HepG2 (cell line): ENCODE data around the gene SETD1A. TPM values are rescaled to one million over a fixed set of nuclear protein-coding genes. Genes with fewer than 3 reads are reported as not detected.
A peak's percentile ranks its signal among the peaks of the same experiment; 100 is the strongest.

Source experiments
- ARID2 ChIP-seq: sonication (generic); formaldehyde crosslinking; IDR thresholded peaks from 2 replicates; pipeline ENCODE4 v1.8.1; 2022; ENCODE audit warnings: mild to moderate bottlenecking, missing genetic modification reagents, borderline replicate concordance
- BCL6 ChIP-seq: IDR thresholded peaks from 2 replicates; pipeline ENCODE4 v1.6.1; 2016; ENCODE audit warnings: missing genetic modification reagents, missing compliant biosample characterization
- CENPT ChIP-seq: sonication (generic); formaldehyde crosslinking; IDR thresholded peaks from 2 replicates; pipeline ENCODE4 v1.8.0; 2022; ENCODE audit warnings: low read depth, mild to moderate bottlenecking, moderate library complexity, missing genetic modification reagents
- DNMT3B ChIP-seq: conservative IDR thresholded peaks from 2 replicates; pipeline ENCODE4 v1.6.1; 2016; ENCODE audit warnings: missing biosample characterization, control low read depth
- DPF2 ChIP-seq: sonication (generic); formaldehyde crosslinking; IDR thresholded peaks from 2 replicates; pipeline ENCODE4 v1.4.0; 2020; ENCODE audit warnings: mild to moderate bottlenecking, low read depth, missing genetic modification reagents, borderline replicate concordance
- EHMT2 ChIP-seq: fragments of 200-600 bp; sonication (generic); IDR thresholded peaks from 2 replicates; pipeline ENCODE4 v1.7.0; 2017; ENCODE audit warnings: antibody characterized with exemption, low read depth, low read length, borderline replicate concordance
- GABPB1 ChIP-seq: IDR thresholded peaks from 2 replicates; pipeline ENCODE4 v1.6.1; 2016; ENCODE audit warnings: mild to moderate bottlenecking, missing genetic modification reagents, moderate library complexity, missing compliant biosample characterization
- THRA ChIP-seq: sonication (generic); formaldehyde crosslinking; IDR thresholded peaks from 2 replicates; pipeline ENCODE4 v1.4.0; 2020; ENCODE audit warnings: missing genetic modification reagents, borderline replicate concordance
- ZBTB3 ChIP-seq: sonication (generic); formaldehyde crosslinking; IDR thresholded peaks from 2 replicates; pipeline ENCODE4 v1.4.0; 2020; ENCODE audit warnings: low read depth, mild to moderate bottlenecking, moderate library complexity, missing genetic modification reagents, borderline replicate concordance
- ZFP37 ChIP-seq: sonication (generic); formaldehyde crosslinking; IDR thresholded peaks from 2 replicates; pipeline ENCODE4 v1.4.0; 2020; ENCODE audit warnings: missing genetic modification reagents, borderline replicate concordance
- ZMYM3 ChIP-seq: sonication (generic); formaldehyde crosslinking; IDR thresholded peaks from 2 replicates; pipeline ENCODE4 v1.5.1; 2020; ENCODE audit warnings: mild to moderate bottlenecking, missing genetic modification reagents
- ZNF326 ChIP-seq: sonication (generic); formaldehyde crosslinking; IDR thresholded peaks from 2 replicates; pipeline ENCODE4 v1.4.0; 2020; ENCODE audit warnings: missing genetic modification reagents, borderline replicate concordance
- ZNF331 ChIP-seq: sonication (generic); formaldehyde crosslinking; IDR thresholded peaks from 2 replicates; pipeline ENCODE4 v1.4.0; 2020; ENCODE audit warnings: missing genetic modification reagents
- ZNF546 ChIP-seq: sonication (generic); formaldehyde crosslinking; conservative IDR thresholded peaks from 2 replicates; pipeline ENCODE4 v1.8.1; 2023; ENCODE audit warnings: mild to moderate bottlenecking, missing genetic modification reagents
- ZNF589 ChIP-seq: sonication (generic); formaldehyde crosslinking; conservative IDR thresholded peaks from 2 replicates; pipeline ENCODE4 v1.8.0; 2022; ENCODE audit warnings: mild to moderate bottlenecking, moderate library complexity, missing genetic modification reagents
- ZNF781 ChIP-seq: sonication (generic); formaldehyde crosslinking; IDR thresholded peaks from 2 replicates; pipeline ENCODE4 v1.5.1; 2020; ENCODE audit warnings: borderline replicate concordance, mild to moderate bottlenecking, missing genetic modification reagents; ENCODE audit errors: not compliant biosample characterization
- polyA plus RNA-seq, 8 experiments: library from polyadenylated mRNA; depleted of rRNA in 3 of 8; stranded (reverse) in 7 of 8; unstranded in 1 of 8; fragments of >200 nt; fragmentation: Illumina TruSeq in 4 of 8; extraction: Trizol in 4 of 8; gene quantifications; 2 replicates each; pipeline versions ENCODE4 v1.2.1 to v1.2.3, GENCODE V29; 2011 to 2016; ENCODE audit warnings: low read depth in 4 of 8, missing spikeins in 1 of 8, mixed read lengths in 1 of 8; ENCODE audit not compliant: insufficient read depth in 1 of 8
- total RNA-seq, 5 experiments: library from RNA; depleted of rRNA; stranded (reverse); fragments of >200 nt; fragmentation: Illumina TruSeq; extraction: Trizol; gene quantifications; 2 replicates each; pipeline ENCODE4 v1.2.3, GENCODE V29; 2016; ENCODE audit warnings: low read depth in 1 of 5
- TF ChIP-seq, protein P1 (sequence below): sonication (generic); formaldehyde crosslinking; IDR thresholded peaks from 2 replicates; pipeline ENCODE4 v1.8.0; 2022; ENCODE audit warnings: low read depth, missing genetic modification reagents
- TF ChIP-seq, protein P2 (sequence below): sonication (generic); formaldehyde crosslinking; IDR thresholded peaks from 2 replicates; pipeline ENCODE4 v1.4.0; 2020; ENCODE audit warnings: missing genetic modification reagents
- TF ChIP-seq, protein P3 (sequence below): sonication (generic); formaldehyde crosslinking; IDR thresholded peaks from 2 replicates; pipeline ENCODE4 v1.8.0; 2022; ENCODE audit warnings: mild to moderate bottlenecking, missing genetic modification reagents, borderline replicate concordance

Gene SETD1A
- total and polyA plus RNA-seq, 2 of the 13 experiments (the other 11 are each of a cell fraction or from before 2014, with no cell fraction given) = 3.8 to 5.6 TPM

GRCh38 chr16:31033709-31034492 lies 76.3 kb downstream of the SETD1A start (continued):
- TF ChIP-seq, protein P1, sequence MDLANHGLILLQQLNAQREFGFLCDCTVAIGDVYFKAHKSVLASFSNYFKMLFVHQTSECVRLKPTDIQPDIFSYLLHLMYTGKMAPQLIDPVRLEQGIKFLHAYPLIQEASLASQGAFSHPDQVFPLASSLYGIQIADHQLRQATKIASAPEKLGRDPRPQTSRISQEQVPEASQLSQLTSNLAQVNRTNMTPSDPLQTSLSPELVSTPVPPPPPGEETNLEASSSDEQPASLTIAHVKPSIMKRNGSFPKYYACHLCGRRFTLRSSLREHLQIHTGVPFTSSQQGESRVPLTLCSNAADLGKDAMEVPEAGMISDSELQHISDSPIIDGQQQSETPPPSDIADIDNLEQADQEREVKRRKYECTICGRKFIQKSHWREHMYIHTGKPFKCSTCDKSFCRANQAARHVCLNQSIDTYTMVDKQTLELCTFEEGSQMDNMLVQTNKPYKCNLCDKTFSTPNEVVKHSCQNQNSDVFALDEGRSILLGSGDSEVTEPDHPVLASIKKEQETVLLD = no peak
- TF ChIP-seq ZNF589 (peak; percentile 21), ZBTB3 (CRISPR knock-in tag) (no peak), DNMT3B (CRISPR knock-in tag) (no peak), THRA (CRISPR knock-in tag) (no peak), ZNF546 (CRISPR knock-in tag) (no peak), ZFP37 (CRISPR knock-in tag) (peak; percentile 86), CENPT (CRISPR knock-in tag) (no peak), ZNF326 (CRISPR knock-in tag) (no peak; the same call in 1 of the 2 replicates), ZNF331 (CRISPR knock-in tag) (peak; percentile 49; the same call in 1 of the 2 replicates), DPF2 (no peak), EHMT2 (no peak), ZMYM3 (CRISPR knock-in tag) (no peak), BCL6 (CRISPR knock-in tag) (no peak), GABPB1 (CRISPR knock-in tag) (peak; percentile 82), ARID2 (CRISPR knock-in tag) (no peak), ZNF781 (CRISPR knock-in tag) (peak; percentile 69)
- TF ChIP-seq, protein P2, sequence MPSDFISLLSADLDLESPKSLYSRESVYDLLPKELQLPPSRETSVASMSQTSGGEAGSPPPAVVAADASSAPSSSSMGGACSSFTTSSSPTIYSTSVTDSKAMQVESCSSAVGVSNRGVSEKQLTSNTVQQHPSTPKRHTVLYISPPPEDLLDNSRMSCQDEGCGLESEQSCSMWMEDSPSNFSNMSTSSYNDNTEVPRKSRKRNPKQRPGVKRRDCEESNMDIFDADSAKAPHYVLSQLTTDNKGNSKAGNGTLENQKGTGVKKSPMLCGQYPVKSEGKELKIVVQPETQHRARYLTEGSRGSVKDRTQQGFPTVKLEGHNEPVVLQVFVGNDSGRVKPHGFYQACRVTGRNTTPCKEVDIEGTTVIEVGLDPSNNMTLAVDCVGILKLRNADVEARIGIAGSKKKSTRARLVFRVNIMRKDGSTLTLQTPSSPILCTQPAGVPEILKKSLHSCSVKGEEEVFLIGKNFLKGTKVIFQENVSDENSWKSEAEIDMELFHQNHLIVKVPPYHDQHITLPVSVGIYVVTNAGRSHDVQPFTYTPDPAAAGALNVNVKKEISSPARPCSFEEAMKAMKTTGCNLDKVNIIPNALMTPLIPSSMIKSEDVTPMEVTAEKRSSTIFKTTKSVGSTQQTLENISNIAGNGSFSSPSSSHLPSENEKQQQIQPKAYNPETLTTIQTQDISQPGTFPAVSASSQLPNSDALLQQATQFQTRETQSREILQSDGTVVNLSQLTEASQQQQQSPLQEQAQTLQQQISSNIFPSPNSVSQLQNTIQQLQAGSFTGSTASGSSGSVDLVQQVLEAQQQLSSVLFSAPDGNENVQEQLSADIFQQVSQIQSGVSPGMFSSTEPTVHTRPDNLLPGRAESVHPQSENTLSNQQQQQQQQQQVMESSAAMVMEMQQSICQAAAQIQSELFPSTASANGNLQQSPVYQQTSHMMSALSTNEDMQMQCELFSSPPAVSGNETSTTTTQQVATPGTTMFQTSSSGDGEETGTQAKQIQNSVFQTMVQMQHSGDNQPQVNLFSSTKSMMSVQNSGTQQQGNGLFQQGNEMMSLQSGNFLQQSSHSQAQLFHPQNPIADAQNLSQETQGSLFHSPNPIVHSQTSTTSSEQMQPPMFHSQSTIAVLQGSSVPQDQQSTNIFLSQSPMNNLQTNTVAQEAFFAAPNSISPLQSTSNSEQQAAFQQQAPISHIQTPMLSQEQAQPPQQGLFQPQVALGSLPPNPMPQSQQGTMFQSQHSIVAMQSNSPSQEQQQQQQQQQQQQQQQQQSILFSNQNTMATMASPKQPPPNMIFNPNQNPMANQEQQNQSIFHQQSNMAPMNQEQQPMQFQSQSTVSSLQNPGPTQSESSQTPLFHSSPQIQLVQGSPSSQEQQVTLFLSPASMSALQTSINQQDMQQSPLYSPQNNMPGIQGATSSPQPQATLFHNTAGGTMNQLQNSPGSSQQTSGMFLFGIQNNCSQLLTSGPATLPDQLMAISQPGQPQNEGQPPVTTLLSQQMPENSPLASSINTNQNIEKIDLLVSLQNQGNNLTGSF = no peak
- TF ChIP-seq, protein P3, sequence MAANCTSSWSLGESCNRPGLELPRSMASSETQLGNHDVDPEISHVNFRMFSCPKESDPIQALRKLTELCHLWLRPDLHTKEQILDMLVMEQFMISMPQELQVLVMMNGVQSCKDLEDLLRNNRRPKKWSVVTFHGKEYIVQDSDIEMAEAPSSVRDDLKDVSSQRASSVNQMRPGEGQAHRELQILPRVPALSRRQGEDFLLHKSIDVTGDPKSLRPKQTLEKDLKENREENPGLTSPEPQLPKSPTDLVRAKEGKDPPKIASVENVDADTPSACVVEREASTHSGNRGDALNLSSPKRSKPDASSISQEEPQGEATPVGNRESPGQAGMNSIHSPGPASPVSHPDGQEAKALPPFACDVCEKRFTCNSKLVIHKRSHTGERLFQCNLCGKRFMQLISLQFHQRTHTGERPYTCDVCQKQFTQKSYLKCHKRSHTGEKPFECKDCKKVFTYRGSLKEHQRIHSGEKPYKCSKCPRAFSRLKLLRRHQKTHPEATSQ (CRISPR knock-in tag) = no peak
